AG10803 (cell line): ENCODE data around the gene SH3BP2.

Source experiments
- DNase-seq: peaks from one replicate; pipeline ENCODE4 v3.0.0; 2010; ENCODE audit warnings: low read depth
- H3K4me3 ChIP-seq: 2 replicates; pipeline ENCODE4 v1.5.1; 2011; ENCODE audit warnings: mild to moderate bottlenecking, low read length, control low read depth
- CTCF ChIP-seq: conservative IDR thresholded peaks from 2 replicates; pipeline ENCODE4 v1.5.1; 2011; ENCODE audit warnings: mild to moderate bottlenecking, low read length, control low read depth, inconsistent platforms

The SH3BP2 gene

GRCh38 chr4:2858451-2859217, 65.7 kb downstream of the SH3BP2 start:
- H3K4me3 ChIP-seq, result no peak overlapping the region
- no peak for TF ChIP-seq CTCF
- DNase-seq, result peak; percentile 57

- no peak for DNase-seq
- TF ChIP-seq CTCF, result no peak
- no peak overlapping the region for H3K4me3 ChIP-seq
Measured at GRCh38 chr4:2859514-2859913, 66.6 kb downstream of the SH3BP2 start.

GRCh38 chr4:2860391-2861348, 67.8 kb downstream of the SH3BP2 start:
- no peak for TF ChIP-seq CTCF
- H3K4me3 ChIP-seq, result no peak overlapping the region
- no peak for DNase-seq

- H3K4me3 ChIP-seq, result no peak overlapping the region
- no peak for DNase-seq
- TF ChIP-seq CTCF, result no peak
Measured at GRCh38 chr4:2861631-2862436, 68.9 kb downstream of the SH3BP2 start.

- no peak overlapping the region for H3K4me3 ChIP-seq
- DNase-seq, result peak; percentile 80
- no peak for TF ChIP-seq CTCF
Measured at GRCh38 chr4:2862528-2862927, 69.6 kb downstream of the SH3BP2 start.

GRCh38 chr4:2863649-2864048, 70.8 kb downstream of the SH3BP2 start:
- TF ChIP-seq CTCF, result no peak
- H3K4me3 ChIP-seq, result no peak overlapping the region
- DNase-seq, result no peak
